ENCODE measurements around the gene NPAS3.

NPAS3 gene

GRCh38 chr14:33062476-33062875, 123.8 kb downstream of the NPAS3 start:
- Histone ChIP-seq H2AFZ (ENCODE audit: low read depth) (peak overlapping the region; percentile 2; the same call in 1 of the 2 replicates), H3K4me2 (peak overlapping the region; percentile 61), H3K27me3 (ENCODE audit: insufficient read depth, low read depth) (no peaks in the 10 kb centered on the region), H4K20me1 (ENCODE audit: insufficient read depth) (no peaks in the 10 kb centered on the region), H3K9ac (peak overlapping the region; percentile 38; the same call in 1 of the 2 replicates), H3K36me3 (ENCODE audit: insufficient read depth) (no peaks in the 10 kb centered on the region), H3K27ac (peak overlapping the region; percentile 87), H3K79me2 (ENCODE audit: insufficient read depth, low read depth) (no peaks in the 10 kb centered on the region), H3K4me1 (ENCODE audit: low read depth, poor library complexity, severe bottlenecking) (peaks cover 43% of the 10 kb centered on the region), H3K4me3 (IDR thresholded peaks at IDR 0.05; ENCODE audit: insufficient read depth, low read depth, low read length) (no peak overlapping the region)
- no peak for TF ChIP-seq CTCF (conservative IDR thresholded peaks at IDR 0.05; ENCODE audit: low read depth, low read length)

GRCh38 chr14:33062881-33063280, 124.2 kb downstream of the NPAS3 start:
- Histone ChIP-seq H3K4me2 (peak overlapping the region; percentile 61), H3K27ac (peak overlapping the region; percentile 87), H3K27me3 (ENCODE audit: insufficient read depth, low read depth) (no peaks in the 10 kb centered on the region), H3K4me3 (IDR thresholded peaks at IDR 0.05; ENCODE audit: insufficient read depth, low read depth, low read length) (no peak overlapping the region), H2AFZ (ENCODE audit: low read depth) (peak overlapping the region; percentile 2; the same call in 1 of the 2 replicates), H3K9ac (peak overlapping the region; percentile 20; the same call in 1 of the 2 replicates), H4K20me1 (ENCODE audit: insufficient read depth) (no peaks in the 10 kb centered on the region), H3K79me2 (ENCODE audit: insufficient read depth, low read depth) (no peaks in the 10 kb centered on the region), H3K36me3 (ENCODE audit: insufficient read depth) (no peaks in the 10 kb centered on the region), H3K4me1 (ENCODE audit: low read depth, poor library complexity, severe bottlenecking) (peaks cover 43% of the 10 kb centered on the region)
- TF ChIP-seq CTCF (conservative IDR thresholded peaks at IDR 0.05; ENCODE audit: low read depth, low read length): no peak

- no peak overlapping the region; the same call in 1 of the 2 replicates for H3K9ac ChIP-seq
- peaks cover 43% of the 10 kb centered on the region for H3K4me1 ChIP-seq (ENCODE audit: low read depth, poor library complexity, severe bottlenecking)
- peak overlapping the region; percentile 61 for H3K4me2 ChIP-seq
- H4K20me1 ChIP-seq (ENCODE audit: insufficient read depth): no peaks in the 10 kb centered on the region
- peak overlapping the region; percentile 2; the same call in 1 of the 2 replicates for H2AFZ ChIP-seq (ENCODE audit: low read depth)
- H3K79me2 ChIP-seq (ENCODE audit: insufficient read depth, low read depth): no peaks in the 10 kb centered on the region
- peak overlapping the region; percentile 87 for H3K27ac ChIP-seq
- H3K36me3 ChIP-seq (ENCODE audit: insufficient read depth): no peaks in the 10 kb centered on the region
- no peaks in the 10 kb centered on the region for H3K27me3 ChIP-seq (ENCODE audit: insufficient read depth, low read depth)
- no peak for TF ChIP-seq CTCF (conservative IDR thresholded peaks at IDR 0.05; ENCODE audit: low read depth, low read length)
- no peak overlapping the region for H3K4me3 ChIP-seq (IDR thresholded peaks at IDR 0.05; ENCODE audit: insufficient read depth, low read depth, low read length)
These were observed 124.8 kb downstream of the NPAS3 start for GRCh38 chr14:33063521-33063920.

GRCh38 chr14:33065634-33066033, 127.0 kb downstream of the NPAS3 start:
- Histone ChIP-seq H3K9ac (no peak overlapping the region), H3K27me3 (ENCODE audit: insufficient read depth, low read depth) (no peaks in the 10 kb centered on the region), H3K36me3 (ENCODE audit: insufficient read depth) (no peaks in the 10 kb centered on the region), H4K20me1 (ENCODE audit: insufficient read depth) (no peaks in the 10 kb centered on the region), H2AFZ (ENCODE audit: low read depth) (no peak overlapping the region), H3K27ac (no peak overlapping the region), H3K79me2 (ENCODE audit: insufficient read depth, low read depth) (no peaks in the 10 kb centered on the region), H3K4me2 (no peak overlapping the region), H3K4me3 (IDR thresholded peaks at IDR 0.05; ENCODE audit: insufficient read depth, low read depth, low read length) (no peak overlapping the region), H3K4me1 (ENCODE audit: low read depth, poor library complexity, severe bottlenecking) (peaks cover 39% of the 10 kb centered on the region)
- no peak for TF ChIP-seq CTCF (conservative IDR thresholded peaks at IDR 0.05; ENCODE audit: low read depth, low read length)
